ENCODE results near the gene NMNAT3.

Gene NMNAT3

GRCh38 chr3:139659511-139659910 lies 18.3 kb downstream of the NMNAT3 start:
- no peak overlapping the region for H3K4me3 ChIP-seq (ENCODE audit: low read depth, low read length)
- TF ChIP-seq, protein P1, sequence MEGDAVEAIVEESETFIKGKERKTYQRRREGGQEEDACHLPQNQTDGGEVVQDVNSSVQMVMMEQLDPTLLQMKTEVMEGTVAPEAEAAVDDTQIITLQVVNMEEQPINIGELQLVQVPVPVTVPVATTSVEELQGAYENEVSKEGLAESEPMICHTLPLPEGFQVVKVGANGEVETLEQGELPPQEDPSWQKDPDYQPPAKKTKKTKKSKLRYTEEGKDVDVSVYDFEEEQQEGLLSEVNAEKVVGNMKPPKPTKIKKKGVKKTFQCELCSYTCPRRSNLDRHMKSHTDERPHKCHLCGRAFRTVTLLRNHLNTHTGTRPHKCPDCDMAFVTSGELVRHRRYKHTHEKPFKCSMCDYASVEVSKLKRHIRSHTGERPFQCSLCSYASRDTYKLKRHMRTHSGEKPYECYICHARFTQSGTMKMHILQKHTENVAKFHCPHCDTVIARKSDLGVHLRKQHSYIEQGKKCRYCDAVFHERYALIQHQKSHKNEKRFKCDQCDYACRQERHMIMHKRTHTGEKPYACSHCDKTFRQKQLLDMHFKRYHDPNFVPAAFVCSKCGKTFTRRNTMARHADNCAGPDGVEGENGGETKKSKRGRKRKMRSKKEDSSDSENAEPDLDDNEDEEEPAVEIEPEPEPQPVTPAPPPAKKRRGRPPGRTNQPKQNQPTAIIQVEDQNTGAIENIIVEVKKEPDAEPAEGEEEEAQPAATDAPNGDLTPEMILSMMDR (IDR thresholded peaks at IDR 0.05; ENCODE audit: low read depth, low read length, missing control alignments): no peak
- in situ Hi-C loops (cut with HindIII; ENCODE audit: low sequenced_read_pairs): no loop called here
- DNase-seq (ENCODE audit: low read depth): no peak

GRCh38 chr3:139657936-139658335 lies 19.8 kb downstream of the NMNAT3 start:
- no peak for DNase-seq (ENCODE audit: low read depth)
- TF ChIP-seq, protein P1 (IDR thresholded peaks at IDR 0.05; ENCODE audit: low read depth, low read length, missing control alignments): no peak
- no peak overlapping the region for H3K4me3 ChIP-seq (ENCODE audit: low read depth, low read length)
- in situ Hi-C loops (cut with HindIII; ENCODE audit: low sequenced_read_pairs): no loop called here

DNA sequence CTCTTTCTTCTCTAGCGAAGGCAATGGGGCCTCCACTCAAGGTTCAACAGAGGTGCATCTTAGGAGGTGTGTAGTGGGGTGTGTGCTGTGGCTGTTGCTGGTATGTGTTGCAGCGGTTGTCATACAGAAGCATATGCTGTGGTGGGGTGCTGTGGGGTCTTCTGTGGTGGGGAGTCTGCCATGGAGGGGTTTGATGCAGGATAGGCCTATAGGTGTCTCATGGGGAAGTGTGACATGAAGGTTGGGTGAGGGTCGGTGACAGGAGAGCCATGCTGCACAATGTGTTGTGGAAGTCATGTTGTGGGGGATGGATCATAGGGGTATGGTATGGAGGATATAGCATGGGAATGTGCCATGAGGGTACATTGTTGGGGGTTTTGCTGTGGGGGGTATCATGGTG lies 20.3 kb downstream of the NMNAT3 start:
- in situ Hi-C loops (cut with HindIII; ENCODE audit: low sequenced_read_pairs): no loop called here
- TF ChIP-seq, protein P1 (IDR thresholded peaks at IDR 0.05; ENCODE audit: low read depth, low read length, missing control alignments): no peak
- H3K4me3 ChIP-seq (ENCODE audit: low read depth, low read length): no peak overlapping the region
- DNase-seq (ENCODE audit: low read depth): no peak

DNA sequence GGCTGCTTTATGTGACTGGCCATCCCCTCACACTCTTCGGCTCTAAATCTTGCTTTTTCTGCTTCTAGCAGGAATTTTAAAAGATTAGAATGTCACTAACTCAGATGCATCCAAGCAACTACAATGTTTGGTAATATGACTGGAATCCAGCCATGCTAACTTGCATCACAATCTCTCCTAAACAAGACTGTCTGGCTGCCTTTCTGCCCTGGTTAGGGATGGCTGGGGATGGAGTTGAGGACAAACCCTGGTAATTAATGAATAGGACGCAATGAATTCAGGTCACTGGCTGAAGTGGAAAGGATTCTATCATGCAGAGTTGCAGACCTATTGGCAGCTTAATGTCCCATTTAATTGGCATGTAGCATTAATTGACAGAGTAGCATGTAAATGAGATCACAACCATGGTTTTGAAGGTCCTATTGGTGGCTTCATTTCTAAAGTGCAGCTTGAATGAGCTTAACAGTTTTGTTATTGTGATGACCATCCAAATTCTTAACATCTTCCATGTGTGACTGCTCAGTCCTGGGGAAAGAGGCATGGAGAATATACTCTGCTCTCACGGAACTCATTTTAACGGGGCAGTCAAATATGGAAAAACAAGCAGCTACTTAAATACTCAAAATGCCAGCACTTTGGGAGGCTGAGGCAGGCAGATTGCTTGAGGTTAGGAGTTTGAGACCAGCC lies 21.7 kb downstream of the NMNAT3 start:
- no peak overlapping the region for H3K4me3 ChIP-seq (ENCODE audit: low read depth, low read length)
- in situ Hi-C loops (cut with HindIII; ENCODE audit: low sequenced_read_pairs): no loop called here
- no peak for DNase-seq (ENCODE audit: low read depth)
- TF ChIP-seq, protein P1 (IDR thresholded peaks at IDR 0.05; ENCODE audit: low read depth, low read length, missing control alignments): no peak

GRCh38 chr3:139654637-139655365 lies 23.0 kb downstream of the NMNAT3 start:
- DNase-seq (ENCODE audit: low read depth): no peak
- TF ChIP-seq, protein P1 (IDR thresholded peaks at IDR 0.05; ENCODE audit: low read depth, low read length, missing control alignments): no peak
- in situ Hi-C loops (cut with HindIII; ENCODE audit: low sequenced_read_pairs): no loop called here
- H3K4me3 ChIP-seq (ENCODE audit: low read depth, low read length): no peak overlapping the region

DNA sequence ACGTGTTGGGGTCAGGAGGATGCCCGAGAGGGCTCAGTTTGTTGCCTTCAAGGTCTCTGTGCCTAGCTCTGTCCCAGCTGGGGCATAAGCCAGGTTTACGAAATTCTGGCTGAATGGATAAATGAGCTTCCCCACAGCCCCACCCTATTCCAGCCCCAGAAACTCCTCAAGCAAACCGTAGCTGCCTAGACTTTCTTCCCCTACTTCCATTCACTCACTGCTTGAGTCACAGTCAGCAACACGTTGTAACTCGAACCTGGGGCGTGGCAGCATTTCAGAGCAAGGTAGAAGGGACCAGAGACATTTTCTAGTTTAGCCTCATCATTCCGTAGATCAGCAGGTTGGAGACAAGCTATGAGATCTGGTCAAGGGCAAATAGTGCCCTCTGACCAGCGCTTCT lies 24.2 kb downstream of the NMNAT3 start:
- DNase-seq (ENCODE audit: low read depth): no peak
- no peak overlapping the region for H3K4me3 ChIP-seq (ENCODE audit: low read depth, low read length)
- in situ Hi-C loops (cut with HindIII; ENCODE audit: low sequenced_read_pairs): no loop called here
- TF ChIP-seq, protein P1 (IDR thresholded peaks at IDR 0.05; ENCODE audit: low read depth, low read length, missing control alignments): no peak
